8988T (cell line): ENCODE results near the gene PRKCSH.
"Not testable (repeated sequence)": the region's sequence is repeated elsewhere in the genome, so short reads cannot be mapped to it uniquely, and the experiment has no call there.

Experiments
- DNase-seq: peaks from one replicate; pipeline ENCODE4 v3.0.0; 2011

The PRKCSH gene

DNA sequence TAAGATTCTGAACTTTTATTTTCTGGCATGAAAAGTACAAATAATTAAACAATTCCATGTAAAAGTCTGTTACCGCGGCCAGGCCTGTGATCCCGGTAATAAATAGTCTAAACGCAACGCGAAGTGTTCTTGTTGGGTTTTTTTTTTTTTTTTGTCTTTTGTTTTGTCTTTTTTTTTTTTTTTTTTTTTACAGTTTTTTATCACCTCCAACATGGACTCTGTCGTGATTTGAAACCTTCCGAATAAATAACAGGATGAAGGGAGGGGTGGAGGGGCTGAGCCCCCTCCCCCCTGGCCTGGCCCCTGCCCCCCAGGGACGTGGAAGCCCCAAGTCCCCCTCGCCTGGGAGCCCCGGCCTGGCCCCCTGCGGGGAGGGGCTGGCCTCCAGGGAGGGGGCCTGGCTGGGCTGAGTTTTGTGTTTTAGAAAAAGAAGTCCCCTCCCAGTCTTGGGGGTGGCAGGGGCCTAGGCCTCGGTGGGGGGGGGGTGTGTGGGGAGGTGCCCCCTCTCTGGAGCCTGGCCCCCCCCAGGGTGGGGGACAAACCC is 16.0 kb downstream of the PRKCSH start:
- DNase-seq, result no peak

DNA sequence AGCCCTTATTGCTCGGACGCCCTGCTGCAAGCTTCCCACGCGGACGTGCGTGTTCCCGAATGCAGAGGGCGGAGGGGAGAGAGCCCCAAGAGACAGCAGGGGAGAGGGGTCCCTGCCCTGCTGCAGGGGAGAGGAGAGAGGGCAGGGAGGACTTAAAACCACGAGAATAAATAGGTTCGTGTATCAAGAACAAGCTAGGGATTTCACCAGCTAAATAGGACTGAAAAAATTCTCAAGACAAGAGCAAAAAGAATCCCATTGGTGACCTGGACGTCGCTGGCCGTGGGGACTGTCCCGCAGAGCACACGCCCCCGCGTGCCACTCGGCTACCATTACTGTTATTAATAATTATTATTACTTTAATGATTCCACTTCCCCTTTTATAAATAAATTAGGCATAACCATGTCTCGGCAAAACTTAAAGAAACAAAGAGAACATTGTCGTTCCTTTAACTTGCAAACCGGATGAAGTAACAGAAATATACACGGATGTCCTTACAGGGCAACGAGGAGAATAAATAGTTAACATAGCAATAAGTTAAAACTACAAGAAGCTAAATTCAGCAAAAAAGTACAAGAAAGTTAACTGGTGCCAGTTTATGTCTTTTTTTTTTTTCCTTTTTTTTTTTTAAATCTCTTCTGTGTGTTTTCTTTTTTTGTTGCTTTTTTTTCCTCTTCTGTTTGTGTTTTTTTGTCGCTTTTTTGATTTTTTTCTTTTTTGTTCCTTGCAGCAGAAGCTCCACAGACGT is 16.6 kb downstream of the PRKCSH start:
- no peak for DNase-seq

DNA sequence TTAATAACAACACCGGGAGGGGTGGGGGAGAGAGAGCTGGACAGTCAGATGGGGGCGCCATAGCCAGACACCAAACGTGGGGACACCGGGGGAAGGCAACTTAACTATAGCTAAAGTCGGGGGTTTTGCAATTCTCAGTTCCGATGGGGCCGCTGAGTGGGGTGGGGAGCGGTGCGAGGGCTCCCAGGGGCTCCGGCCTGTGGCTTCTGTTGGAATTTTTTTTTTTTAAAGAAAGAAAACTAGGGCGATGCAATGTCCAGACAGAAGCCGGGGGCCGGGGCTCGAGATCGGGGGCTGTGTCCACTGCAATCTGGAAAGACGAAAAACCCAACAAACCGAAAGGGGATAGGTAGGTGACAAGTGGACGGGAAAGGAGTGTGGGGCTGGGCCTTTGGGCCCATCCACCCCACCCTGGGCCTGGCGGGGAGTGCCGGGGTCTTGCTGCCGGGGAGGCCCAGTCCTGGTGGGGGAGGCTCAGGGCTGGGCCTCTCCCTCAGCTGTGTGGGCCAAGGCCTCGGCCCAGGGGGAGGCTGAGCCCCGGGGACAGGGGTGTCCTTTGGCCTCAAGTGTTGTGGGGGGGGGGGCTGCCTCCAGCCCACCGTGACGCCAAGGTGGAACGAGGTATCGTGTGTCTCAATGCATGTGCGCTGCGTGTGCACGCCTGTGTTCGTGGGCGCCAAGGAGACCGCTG is 17.3 kb downstream of the PRKCSH start:
- no peak for DNase-seq

DNA sequence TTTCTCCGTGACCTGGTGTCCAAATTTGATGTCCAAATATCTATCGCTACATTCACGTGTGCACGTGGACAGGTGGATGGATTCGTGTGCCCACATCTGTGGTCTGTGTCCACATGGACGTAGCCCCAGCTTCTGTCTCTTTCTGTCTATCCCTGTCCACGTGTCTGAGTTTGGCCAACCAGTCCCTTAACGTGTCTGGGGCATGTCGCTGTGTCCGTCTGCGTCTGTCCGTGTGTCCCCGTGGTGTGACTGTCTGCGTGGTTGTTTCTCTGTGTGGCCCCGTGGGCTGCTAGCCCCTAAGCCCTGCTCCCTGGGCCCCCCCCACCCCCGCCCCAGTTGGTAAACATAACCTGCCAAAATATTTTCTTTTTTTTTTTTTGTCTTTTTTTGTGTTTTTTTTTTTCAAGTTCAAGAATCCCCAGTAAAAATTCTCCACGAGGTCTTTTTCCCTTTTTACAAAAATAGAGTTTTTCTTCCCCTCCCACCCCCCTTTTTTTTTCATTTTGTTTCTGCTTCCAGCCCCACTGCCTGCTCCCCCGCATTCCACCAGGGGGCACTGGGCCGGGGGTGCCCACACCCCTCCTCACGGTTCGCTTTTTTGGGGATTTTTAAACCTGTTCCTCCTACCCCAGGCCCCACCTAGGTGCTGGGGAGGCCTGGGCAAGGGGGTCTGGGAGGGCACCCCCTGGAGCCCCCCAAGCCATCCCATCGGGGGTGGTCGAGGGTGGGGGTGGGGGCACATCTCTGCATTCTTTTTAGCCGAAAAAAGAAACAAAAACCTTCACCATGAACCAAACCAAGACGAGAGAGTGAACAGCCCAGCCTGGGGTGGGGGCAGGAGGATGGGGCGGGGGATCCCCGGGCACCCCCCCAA is 18.3 kb downstream of the PRKCSH start:
- peak; percentile 77 for DNase-seq

DNA sequence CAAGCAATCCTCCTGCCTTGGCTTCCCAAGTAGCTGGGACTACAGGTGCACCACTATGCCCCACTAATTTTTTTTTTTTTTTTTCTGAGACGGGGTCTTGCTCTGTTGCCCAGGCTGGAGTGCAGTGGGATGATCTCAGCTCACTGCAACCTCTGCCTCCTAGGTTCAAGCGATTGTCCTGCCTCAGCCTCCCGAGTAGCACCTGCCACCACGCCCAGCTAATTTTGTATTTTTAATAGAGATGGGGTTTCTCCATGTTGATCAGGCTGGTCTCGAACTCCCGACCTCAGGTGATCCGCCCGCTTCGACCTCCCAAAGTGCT is 19.8 kb downstream of the PRKCSH start:
- DNase-seq, result not testable (repeated sequence)

DNA sequence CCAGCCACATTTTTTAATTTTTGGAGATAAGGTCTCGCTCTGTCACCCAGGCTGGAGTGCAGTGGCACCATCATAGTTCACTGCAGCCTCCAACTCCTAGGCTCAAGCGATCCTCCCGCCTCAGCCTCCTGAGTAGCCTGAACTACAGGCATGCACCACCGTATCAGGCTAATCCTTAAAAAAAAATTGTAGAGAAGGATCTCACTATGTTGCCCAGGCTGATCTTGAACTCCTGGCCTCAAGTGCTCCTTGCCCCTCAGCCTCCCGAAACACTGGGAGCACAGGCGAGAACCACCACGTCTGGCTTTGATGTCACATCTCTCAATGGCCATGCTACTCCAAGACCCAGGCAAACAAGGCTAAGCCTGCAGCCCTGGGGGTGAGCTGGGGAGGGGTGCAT is 21.2 kb downstream of the PRKCSH start:
- DNase-seq, result no peak

DNA sequence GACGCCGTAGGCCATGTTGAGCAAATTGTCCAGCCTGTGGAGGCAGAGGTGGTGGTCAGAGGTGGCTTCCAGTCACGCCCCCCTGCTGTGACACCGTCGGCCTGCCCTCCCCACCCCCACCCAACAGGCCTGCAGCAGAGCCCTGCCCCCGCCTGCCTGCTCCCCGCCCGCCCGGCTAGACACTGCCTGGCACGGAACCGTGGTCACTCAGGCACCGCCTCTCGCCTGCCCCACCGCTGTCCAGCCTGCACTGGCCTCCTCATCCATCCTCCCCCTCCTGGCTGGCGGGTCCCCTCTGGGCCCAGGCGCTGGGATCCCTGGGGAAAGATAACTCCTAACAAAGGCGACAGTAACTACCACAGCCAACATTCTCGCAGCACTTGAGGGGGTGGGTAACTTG is 21.7 kb downstream of the PRKCSH start:
- no peak for DNase-seq

DNA sequence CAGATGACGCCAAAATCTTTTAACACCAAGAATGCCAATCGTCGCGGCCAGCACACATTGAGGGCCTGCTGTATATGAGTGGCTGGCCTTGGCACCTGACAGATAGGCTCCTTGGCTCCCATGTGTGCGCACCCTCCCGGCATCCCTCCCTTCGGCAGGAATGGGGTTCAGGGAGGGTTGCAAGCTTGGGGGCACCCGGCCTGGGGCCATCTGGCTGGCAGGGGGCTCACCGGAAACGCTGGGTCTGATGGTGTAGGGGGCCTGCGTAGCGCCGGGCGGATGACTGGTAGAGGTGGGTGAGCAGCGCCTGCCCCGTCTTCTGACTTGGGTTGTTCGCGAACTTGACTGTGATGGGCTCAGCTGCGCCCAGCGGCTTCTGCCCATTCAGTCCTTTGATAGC is 22.4 kb downstream of the PRKCSH start:
- no peak for DNase-seq

DNA sequence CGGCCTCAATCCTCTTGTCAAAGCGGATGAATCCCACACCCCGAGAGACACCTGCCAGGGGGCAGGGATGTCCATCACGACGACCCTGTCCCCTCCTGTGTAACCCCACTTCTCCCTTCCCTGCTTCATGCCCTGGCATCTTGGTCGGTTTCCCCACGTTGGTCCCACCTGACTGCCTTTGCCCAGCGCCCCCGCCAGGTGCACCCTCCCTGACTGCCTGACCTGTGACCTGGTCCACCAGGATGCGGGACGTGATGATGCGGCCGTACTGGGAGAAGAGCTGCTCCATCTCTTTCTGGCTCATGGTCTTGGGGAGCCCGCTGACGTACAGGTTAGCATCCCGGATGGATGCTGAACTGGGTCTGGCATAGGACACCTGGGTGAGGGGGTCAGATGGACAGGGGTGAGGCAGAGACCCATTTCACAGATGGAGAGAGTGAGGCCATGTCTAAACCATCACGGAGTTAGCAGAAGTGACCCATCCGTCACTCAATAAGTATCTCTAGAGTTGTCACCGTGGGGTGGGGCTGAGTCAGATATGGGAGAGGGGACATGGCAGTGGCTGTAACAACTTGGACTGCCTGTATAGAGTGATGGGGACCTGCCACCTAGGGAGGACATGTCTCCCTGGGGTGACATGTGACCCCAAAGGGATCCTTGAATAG is 22.9 kb downstream of the PRKCSH start:
- DNase-seq, result no peak

DNA sequence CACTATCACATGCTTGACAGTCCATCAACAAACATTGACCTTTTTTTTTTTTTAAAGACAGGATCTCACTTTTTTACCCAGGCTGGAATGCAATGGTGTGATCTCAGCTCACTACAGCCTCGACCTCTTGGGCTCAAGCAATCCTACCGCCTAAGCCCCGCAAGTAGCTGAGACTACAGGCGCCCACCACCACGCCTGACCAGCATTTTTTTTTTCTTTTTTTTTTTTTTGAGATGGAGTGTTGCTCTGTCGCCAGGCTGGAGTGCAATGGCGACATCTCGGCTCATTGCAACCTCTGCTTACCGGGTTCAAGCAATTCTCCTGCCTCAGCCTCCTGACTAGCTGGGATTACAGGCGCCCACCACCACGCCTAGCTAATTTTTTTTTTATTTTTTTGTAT is 23.5 kb downstream of the PRKCSH start:
- not testable (repeated sequence) for DNase-seq

DNA sequence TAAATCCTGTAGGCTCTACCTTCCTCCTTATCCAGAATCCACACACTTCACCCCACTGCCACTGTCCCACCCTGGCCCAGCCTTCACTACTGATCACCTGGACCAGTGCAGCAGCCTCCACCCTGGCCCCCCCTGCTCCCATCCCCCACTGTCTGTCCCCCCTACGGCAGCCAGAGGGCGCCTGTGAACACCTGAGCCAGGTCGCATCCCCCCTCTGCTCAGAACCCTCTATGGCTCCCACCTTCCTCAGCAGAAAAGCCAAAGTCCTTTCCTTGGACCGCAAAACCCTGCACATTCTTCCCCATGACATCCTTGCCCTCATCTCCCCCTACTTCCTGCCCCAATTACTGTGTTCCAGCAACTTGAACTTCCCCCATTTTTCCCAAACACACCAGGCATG is 24.8 kb downstream of the PRKCSH start:
- no peak for DNase-seq

DNA sequence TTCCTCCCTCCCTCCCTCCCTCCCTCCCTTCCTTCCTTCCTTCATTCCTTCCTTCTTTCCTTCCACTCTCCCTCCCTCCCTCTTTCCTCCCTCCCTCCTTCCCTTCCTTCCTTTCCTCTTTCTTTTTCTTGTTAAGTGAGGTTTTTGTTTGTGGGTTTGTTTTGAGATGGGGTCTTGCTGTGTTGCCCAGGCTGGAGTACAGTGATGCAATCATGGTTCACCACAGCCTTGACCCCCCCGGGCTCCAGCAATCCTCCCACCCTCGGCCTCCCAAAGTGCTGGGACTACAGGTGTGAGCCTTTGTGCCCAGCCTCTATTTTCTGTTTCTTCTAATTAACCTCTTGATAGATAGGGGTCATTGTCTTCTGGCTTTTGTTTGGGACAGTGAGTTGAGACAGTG is 26.0 kb downstream of the PRKCSH start:
- no peak for DNase-seq

DNA sequence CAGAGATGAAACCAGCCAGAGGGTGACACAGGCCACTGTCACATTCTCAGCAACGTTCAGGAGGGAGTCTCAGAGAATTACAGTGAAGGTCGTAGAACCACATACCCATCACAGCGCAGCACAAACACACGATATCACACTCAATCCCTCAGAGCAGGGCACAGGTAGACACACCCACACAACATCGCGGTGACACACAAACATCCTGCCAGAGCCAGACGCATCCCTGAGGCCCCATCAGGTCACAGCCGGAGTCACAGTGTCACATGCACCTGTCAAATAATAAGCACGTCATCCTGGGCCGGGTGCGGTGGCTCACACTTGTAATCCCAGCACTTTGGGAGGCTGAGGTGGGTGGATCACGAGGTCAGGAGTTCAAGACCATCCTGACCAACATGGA is 28.0 kb downstream of the PRKCSH start:
- no peak for DNase-seq

DNA sequence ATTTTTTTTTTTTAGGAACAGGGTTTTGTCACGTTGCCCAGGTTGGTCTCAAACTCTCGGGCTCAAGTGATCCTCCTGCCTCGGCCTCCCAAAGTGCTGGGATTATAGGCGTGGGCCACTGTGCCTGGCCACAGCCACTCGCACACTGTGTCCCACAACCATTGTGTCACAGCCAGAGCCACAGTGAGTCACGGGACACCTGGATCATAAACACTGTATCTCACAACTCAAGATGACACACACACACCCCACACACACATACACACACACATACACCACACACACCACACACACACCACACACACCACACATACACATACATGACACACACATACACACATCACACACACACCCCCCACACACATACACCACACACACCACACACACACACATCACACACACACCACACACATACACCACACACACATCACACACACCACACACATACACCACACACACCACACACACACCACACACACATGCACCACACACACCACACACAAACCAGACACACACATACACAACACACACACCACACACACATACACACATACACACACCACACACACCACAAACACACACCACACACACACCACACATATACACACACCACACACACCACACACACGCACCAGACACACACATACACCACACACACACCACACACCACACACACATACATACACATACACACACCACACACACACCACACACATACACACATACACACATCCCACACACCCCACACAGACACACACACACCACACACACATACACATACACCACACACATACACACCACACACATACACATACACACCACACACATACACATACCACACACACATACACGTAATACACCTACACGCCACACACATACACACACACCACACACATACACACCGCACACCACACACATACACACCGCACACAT is 29.2 kb downstream of the PRKCSH start:
- no peak for DNase-seq

DNA sequence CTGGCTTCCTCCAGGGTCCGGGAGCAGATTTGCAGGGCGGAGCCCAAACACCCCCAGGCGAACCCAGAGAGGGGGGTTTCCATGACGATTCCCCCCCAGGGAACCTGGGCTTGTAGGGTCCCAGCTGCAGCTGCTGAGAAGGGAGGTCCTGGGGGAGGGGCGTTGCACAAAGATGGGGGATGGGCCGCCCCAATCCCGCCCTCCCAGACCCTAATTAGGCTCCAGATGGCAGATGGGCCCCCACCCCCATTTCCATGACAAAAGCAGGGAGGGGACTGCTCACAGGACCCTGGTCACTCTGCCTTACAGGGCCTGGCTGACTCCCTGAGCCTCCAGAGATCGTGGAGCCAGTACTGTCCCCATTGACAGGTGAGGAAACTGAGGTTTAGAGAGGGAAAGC is 30.2 kb downstream of the PRKCSH start:
- DNase-seq, result no peak

DNA sequence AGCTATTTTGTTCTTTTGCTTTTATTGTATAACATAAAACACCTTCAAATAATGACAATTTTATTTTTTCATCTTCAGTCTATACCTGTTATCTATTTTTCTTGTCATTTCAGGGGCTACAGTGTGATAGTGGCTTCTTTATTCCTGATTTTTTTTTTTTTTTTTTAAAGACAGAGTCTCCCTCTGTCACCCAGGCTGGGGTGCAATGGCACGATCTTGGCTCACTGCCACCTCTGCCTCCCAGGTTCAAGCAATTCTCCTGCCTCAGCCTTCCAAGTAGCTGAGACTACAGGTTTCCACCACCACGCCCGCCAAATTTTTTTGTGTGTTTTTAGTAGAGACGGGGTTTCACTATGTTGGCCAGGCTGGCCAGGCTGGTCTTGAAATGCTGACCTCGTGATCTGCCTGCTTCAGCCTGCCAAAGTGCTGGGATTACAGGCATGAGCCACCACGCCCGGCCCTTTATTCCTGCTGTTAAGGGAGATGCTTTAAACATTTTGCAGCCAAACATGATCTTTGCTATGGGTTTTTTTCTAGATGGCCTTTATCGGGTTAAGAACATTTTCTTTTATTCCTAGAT is 32.9 kb downstream of the PRKCSH start:
- DNase-seq, result not testable (repeated sequence)

DNA sequence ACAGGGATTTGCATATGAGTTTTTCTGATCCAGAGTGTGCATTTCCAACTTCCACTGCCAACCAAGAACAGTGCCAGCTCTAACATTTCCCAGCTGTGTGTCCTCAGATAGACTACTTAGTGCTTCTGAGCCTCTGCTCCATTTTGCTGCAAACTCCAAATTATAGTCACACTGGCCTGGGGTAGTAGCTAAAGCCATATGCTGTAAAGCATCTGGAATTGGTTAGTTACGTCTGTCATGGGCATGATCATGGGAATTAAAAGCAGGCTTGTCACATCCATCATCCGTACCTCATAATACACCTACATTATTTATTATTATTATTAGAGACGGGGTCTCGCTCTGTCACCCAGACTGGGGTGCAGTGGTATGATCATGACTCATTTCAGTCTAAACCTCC is 38.3 kb downstream of the PRKCSH start:
- DNase-seq, result no peak

DNA sequence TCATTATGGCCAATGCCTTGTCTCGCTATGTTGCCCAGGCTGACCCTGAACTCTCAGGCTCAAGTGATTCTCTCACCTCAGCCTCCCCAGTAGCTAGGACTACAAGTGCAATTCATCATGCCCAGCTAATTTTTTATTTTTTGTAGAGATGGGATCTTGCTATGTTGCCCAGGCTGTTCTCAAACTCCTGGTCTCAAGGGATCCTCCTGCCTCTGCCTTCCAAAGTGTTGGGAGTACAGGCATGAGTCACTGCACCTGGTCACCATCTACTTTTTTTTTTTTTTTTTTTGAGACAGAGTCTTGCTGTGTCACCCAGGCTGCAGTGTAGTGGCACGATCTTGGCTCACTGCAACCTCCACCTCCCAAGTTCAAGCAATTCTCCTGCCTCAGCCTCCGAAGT is 39.9 kb downstream of the PRKCSH start:
- not testable (repeated sequence) for DNase-seq

DNA sequence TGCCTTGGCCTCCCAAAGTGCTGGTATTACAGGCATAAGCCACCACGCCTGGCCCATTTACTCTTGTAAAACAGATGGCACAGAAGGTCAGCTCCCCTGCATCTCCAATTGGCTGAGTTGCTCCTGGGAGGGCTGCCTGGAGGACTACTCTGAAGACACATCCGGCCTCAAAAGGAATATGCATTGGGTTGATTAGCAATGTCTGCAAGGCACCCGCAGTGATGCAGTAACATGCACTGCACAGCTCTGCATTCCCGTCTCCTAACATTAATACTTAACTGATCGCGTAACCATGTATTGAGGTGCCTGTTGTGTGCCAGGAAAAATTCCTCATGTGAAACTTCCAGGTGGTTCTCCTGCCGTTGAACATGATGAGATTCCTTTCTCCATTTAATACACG is 40.4 kb downstream of the PRKCSH start:
- no peak for DNase-seq

DNA sequence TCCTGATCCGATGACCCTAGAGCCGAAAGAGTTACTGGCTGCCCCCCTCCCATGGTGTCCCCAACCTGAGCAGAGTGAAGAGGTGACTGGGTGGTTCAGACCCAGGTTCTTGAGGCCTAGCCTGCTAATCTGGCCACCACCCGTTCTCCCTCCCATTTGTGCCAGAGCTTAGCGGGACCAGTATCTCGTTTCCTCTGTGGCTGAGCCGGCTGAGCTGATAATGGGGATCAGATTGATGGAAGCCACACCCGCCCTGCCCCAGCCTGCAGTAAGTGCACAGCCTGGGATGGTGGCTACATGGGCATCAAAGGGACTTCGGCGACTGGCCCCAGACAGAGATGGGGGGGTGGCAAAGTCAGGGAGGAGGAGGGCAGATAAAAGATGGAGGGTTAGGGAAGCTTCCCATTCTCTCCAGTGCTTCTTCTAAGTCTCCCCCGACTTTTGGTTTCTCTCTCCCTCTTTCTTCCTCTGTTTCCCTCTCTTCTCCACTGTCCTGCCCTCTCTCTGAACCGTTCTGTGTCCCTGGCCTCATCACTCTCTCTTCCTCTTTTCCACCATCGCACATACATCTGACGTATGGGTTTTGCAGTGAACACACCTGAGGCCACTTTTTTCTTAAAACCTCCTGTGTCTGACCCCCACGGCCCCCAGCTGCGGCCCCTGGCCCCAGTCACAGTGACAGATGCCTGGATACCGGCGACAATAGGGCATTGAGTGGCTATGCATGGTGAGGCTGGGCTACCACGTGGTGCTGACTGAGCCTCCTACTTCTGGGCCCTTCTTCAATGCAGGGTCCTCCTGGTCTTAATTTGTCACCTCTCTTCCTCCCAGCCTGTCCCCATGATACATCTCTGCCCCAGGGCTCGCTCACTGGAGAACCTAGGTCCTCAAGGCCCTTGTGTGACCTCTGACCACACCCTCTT is 43.0 kb downstream of the PRKCSH start:
- no peak for DNase-seq
